IMR-90 (cell line): ENCODE data around the gene ZNF385C.

ENCODE experiments used
- CEBPB ChIP-seq: IDR thresholded peaks from 2 replicates; pipeline ENCODE4 v1.6.1; 2012; ENCODE audit warnings: low read depth, low read length, improper control_type of control experiment
- CHD1 ChIP-seq: IDR thresholded peaks from 2 replicates; pipeline ENCODE4 v1.6.1; 2012; ENCODE audit warnings: low read depth, low read length, improper control_type of control experiment
- CTCF ChIP-seq: conservative IDR thresholded peaks from 2 replicates; pipeline ENCODE4 v1.5.1; 2012; ENCODE audit warnings: mild to moderate bottlenecking, low read depth, low read length, improper control_type of control experiment
- MAFK ChIP-seq: IDR thresholded peaks from 2 replicates; pipeline ENCODE4 v1.6.1; 2012; ENCODE audit warnings: low read depth, low read length, improper control_type of control experiment
- POLR2A ChIP-seq: IDR thresholded peaks from 2 replicates; pipeline ENCODE4 v1.6.1; 2012; ENCODE audit warnings: mild to moderate bottlenecking, low read depth, low read length
- RAD21 ChIP-seq: IDR thresholded peaks from 2 replicates; pipeline ENCODE4 v1.6.1; 2012; ENCODE audit warnings: low read length, improper control_type of control experiment
- RFX5 ChIP-seq: IDR thresholded peaks from 2 replicates; pipeline ENCODE4 v1.8.0; 2012; ENCODE audit warnings: low read depth, mild to moderate bottlenecking, low read length, moderate library complexity
- USF2 ChIP-seq: fragments of 150-350 bp; IDR thresholded peaks from 2 replicates; pipeline ENCODE4 v1.6.1; 2017; ENCODE audit warnings: mild to moderate bottlenecking, antibody characterized with exemption, low read length, low read depth

GRCh38 chr17:42068979-42069378 is 29.3 kb downstream of the ZNF385C start:
- TF ChIP-seq CTCF (no peak), POLR2A (no peak), CHD1 (no peak), MAFK (no peak), RFX5 (no peak), CEBPB (no peak), USF2 (no peak), RAD21 (no peak)
